OCI-LY1 (cell line): ENCODE measurements around the gene HJURP.

Source experiments
- EZH2 ChIP-seq: fragments of 200-600 bp; sonication (generic), shearing (Covaris generic); IDR thresholded peaks from 2 replicates; pipeline ENCODE4 v1.8.0; 2017; ENCODE audit warnings: borderline replicate concordance, mixed run types, mild to moderate bottlenecking, antibody characterized with exemption, low read length, moderate library complexity, mixed read lengths
- TF ChIP-seq, protein P1 (sequence below): fragments of 200-600 bp; sonication (generic), shearing (Covaris generic); IDR thresholded peaks from 2 replicates; pipeline ENCODE4 v1.5.1; 2017; ENCODE audit warnings: mild to moderate bottlenecking, antibody characterized with exemption, low read length, moderate library complexity, mixed read lengths

DNA sequence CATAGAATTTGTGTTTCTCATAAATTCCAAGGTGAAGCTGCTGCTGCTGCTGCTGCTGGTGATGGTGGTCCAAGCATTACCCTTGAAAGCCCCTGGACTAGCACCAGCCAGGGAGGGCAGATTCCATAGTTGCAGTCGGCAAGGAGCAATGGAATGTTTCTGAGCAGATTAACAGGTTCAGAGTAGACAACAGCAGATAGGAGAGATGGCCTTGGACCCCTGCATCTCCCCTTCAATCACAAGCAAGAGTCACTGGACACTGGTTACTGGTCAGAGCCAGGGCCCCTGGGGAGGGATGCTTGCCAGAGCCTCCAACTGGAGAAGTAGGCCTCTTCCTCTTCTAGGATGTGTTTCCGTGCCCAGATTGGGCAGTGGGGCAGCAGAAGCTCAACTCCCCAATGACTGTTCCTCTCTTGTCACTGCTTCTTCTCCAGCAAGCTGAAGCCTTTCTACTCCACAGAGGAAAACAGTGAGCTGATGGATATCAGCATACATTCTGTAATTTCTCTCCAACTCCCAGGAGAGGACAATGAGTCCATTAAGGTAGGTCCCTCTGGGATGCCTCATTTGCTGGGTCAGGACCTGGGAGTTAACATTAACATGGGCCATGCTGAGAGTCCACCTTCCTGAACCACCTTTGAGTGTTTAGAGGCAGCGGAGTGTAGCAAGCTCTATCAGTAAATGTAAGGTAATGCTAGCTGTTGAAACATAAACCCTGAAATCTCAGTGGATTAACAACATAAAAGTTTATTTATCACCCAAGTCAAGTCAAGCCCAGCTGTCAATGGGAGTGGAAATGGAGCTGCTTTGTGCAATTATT, 40.9 kb downstream of the HJURP start:
- TF ChIP-seq, protein P1, sequence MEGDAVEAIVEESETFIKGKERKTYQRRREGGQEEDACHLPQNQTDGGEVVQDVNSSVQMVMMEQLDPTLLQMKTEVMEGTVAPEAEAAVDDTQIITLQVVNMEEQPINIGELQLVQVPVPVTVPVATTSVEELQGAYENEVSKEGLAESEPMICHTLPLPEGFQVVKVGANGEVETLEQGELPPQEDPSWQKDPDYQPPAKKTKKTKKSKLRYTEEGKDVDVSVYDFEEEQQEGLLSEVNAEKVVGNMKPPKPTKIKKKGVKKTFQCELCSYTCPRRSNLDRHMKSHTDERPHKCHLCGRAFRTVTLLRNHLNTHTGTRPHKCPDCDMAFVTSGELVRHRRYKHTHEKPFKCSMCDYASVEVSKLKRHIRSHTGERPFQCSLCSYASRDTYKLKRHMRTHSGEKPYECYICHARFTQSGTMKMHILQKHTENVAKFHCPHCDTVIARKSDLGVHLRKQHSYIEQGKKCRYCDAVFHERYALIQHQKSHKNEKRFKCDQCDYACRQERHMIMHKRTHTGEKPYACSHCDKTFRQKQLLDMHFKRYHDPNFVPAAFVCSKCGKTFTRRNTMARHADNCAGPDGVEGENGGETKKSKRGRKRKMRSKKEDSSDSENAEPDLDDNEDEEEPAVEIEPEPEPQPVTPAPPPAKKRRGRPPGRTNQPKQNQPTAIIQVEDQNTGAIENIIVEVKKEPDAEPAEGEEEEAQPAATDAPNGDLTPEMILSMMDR, result no peak
- no peak for TF ChIP-seq EZH2
